Endothelial cell (in vitro differentiated cells): Measurements from ENCODE around the gene HSD11B2. TPM values are rescaled to one million over a fixed set of nuclear protein-coding genes. Genes with fewer than 3 reads are reported as not detected.

ENCODE experiments used
- DNase-seq: peaks from one replicate; pipeline ENCODE4 v3.0.0; 2021; ENCODE audit warnings: low spot score
- H3K27ac Mint-ChIP-seq: one replicate; pipeline ENCODE4 v1.8.0; 2021; ENCODE audit warnings: mixed read lengths, inconsistent platforms; ENCODE audit not compliant: unreplicated experiment
- H3K27me3 Mint-ChIP-seq: one replicate; pipeline ENCODE4 v1.8.0; 2021; ENCODE audit warnings: mild to moderate bottlenecking, moderate library complexity, mixed read lengths, inconsistent platforms; ENCODE audit not compliant: unreplicated experiment
- H3K36me3 Mint-ChIP-seq: one replicate; pipeline ENCODE4 v1.8.0; 2021; ENCODE audit warnings: mild to moderate bottlenecking, low read depth, mixed read lengths, inconsistent platforms; ENCODE audit not compliant: unreplicated experiment
- H3K4me1 Mint-ChIP-seq: one replicate; pipeline ENCODE4 v1.8.0; 2021; ENCODE audit warnings: mild to moderate bottlenecking, mixed read lengths, inconsistent platforms; ENCODE audit not compliant: unreplicated experiment
- H3K4me3 Mint-ChIP-seq: one replicate; pipeline ENCODE4 v1.8.0; 2021; ENCODE audit warnings: mild to moderate bottlenecking, mixed read lengths, inconsistent platforms; ENCODE audit not compliant: unreplicated experiment
- H3K9me3 Mint-ChIP-seq: one replicate; pipeline ENCODE4 v1.8.0; 2021; ENCODE audit warnings: mixed read lengths, inconsistent platforms; ENCODE audit not compliant: unreplicated experiment
- total RNA-seq: library from RNA; stranded (reverse); fragmentation: NEBNext Ultra II Directional; extraction: Animal tissue kit (Norgen Biotek cat#: 25700); gene quantifications from one replicate; pipeline ENCODE4 v1.2.1, GENCODE V29; 2021; ENCODE audit not compliant: unreplicated experiment
- TF ChIP-seq, protein P1 (sequence below): fragments of 200-600 bp; sonication (generic); IDR thresholded peaks from one replicate; pipeline ENCODE4 v1.5.0; 2021; ENCODE audit warnings: antibody characterized with exemption; ENCODE audit not compliant: unreplicated experiment

The HSD11B2 gene
- total RNA-seq, 1 donor from 2014 or later: 3.3 TPM

DNA sequence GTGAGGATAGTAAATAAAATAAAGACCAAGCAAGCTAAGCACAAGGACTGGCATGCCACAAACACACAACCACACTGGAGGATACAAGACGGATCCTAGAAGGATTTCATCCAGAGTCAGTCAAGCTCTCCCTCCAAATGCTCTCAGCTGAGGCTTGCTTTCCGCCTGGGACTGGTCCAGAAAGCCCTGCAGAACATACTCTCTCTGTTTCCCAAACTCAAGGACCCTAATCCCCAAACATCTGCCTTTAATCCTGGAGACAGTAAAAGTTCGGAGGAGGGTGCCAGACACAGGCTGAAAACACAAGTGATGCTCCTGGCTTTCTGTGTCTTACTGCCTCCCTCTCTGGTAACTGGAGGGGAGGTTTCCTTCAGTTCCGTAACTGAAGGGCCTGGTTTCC, 5.3 kb upstream of the HSD11B2 start:
- H3K27ac Mint-ChIP-seq: no peak overlapping the region
- H3K27me3 Mint-ChIP-seq: peaks cover 12% of the 10 kb centered on the region
- TF ChIP-seq, protein P1, sequence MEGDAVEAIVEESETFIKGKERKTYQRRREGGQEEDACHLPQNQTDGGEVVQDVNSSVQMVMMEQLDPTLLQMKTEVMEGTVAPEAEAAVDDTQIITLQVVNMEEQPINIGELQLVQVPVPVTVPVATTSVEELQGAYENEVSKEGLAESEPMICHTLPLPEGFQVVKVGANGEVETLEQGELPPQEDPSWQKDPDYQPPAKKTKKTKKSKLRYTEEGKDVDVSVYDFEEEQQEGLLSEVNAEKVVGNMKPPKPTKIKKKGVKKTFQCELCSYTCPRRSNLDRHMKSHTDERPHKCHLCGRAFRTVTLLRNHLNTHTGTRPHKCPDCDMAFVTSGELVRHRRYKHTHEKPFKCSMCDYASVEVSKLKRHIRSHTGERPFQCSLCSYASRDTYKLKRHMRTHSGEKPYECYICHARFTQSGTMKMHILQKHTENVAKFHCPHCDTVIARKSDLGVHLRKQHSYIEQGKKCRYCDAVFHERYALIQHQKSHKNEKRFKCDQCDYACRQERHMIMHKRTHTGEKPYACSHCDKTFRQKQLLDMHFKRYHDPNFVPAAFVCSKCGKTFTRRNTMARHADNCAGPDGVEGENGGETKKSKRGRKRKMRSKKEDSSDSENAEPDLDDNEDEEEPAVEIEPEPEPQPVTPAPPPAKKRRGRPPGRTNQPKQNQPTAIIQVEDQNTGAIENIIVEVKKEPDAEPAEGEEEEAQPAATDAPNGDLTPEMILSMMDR: no peak
- no peak for DNase-seq
- H3K9me3 Mint-ChIP-seq: no peaks in the 10 kb centered on the region
- H3K36me3 Mint-ChIP-seq: no peaks in the 10 kb centered on the region
- peaks cover 13% of the 10 kb centered on the region for H3K4me1 Mint-ChIP-seq
- no peak overlapping the region for H3K4me3 Mint-ChIP-seq

DNA sequence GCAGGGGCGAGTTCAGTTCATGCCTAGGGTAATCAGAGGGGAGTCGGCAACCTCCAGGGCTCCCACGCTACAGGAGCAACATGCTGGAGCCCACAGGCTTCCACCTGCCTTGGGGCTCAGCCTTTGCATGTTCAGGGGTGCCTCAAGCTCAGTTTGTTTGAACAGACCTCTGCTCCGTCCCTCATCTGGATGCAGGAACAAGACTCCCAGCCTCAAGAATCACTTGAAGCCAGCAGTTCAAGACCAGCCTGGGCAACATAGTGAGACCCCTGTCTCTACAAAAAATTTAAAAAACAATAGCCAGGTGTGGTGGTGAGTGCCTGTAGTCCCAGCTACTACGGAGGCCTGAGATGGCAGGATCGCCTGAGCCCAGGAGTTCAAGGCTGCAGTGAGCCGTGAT, 4.9 kb upstream of the HSD11B2 start:
- Mint-ChIP-seq H3K36me3 (no peaks in the 10 kb centered on the region), H3K27me3 (peaks cover 12% of the 10 kb centered on the region), H3K4me1 (peaks cover 13% of the 10 kb centered on the region), H3K27ac (no peak overlapping the region), H3K9me3 (no peaks in the 10 kb centered on the region), H3K4me3 (no peak overlapping the region)
- DNase-seq: no peak
- TF ChIP-seq, protein P1: no peak

DNA sequence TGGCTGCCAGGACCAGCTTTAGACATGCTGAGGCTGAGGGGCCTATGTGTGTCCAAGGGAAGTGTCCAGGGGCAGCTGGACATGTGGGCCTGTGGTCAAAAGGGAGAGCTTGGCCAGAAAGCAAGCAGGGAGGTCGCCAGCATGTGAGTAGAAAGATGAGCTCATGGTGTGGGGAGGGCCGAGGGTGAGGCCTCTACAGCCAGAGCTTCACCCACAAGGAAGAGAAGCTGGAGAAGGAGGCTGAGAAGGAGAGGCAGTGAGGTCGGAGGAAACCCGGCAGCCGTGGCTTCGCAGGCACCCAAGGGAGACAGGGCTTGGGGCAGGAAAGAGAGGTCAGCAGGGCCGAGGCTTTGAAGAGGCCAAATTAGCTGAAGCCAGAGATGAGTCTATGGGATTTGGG, 4.0 kb upstream of the HSD11B2 start:
- Mint-ChIP-seq H3K4me3 (no peak overlapping the region), H3K36me3 (no peaks in the 10 kb centered on the region), H3K27me3 (peaks cover 12% of the 10 kb centered on the region), H3K9me3 (no peaks in the 10 kb centered on the region), H3K27ac (no peak overlapping the region), H3K4me1 (peaks cover 16% of the 10 kb centered on the region)
- DNase-seq: no peak
- TF ChIP-seq, protein P1: no peak

DNA sequence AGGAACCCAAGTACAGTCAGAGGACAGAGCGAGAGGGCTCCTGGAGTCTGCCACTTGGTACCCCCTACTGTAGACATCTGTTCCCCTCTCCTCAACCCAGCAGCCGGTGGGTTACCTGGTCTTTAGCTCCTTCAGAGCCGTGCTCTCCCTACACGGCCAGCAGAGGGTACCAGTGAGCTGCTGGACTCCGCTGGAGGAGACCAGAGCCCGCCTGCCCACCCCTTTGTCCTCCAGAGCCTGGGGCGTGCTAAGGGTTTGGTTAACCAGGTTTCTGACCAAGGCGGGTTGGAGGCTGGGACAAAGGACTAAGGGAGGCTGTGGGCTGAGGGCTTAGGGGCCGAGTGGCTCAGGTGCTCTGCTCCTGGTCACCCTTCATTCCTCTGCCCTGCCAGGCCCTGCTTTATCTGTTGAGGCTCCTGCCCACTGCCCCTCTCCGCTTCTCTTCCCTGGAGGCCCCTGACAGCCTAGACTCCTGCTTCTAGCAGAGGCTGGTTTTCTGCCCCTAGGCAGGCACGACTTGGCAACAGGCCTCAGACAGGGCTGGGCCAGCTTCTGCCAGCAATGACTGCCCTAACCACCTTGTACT, 2.7 kb upstream of the HSD11B2 start:
- H3K27me3 Mint-ChIP-seq: peaks cover 15% of the 10 kb centered on the region
- no peaks in the 10 kb centered on the region for H3K36me3 Mint-ChIP-seq
- peak; percentile 84 for DNase-seq
- H3K4me1 Mint-ChIP-seq: peaks cover 24% of the 10 kb centered on the region
- no peak overlapping the region for H3K4me3 Mint-ChIP-seq
- no peak overlapping the region for H3K27ac Mint-ChIP-seq
- no peaks in the 10 kb centered on the region for H3K9me3 Mint-ChIP-seq
- TF ChIP-seq, protein P1: peak; percentile 38

DNA sequence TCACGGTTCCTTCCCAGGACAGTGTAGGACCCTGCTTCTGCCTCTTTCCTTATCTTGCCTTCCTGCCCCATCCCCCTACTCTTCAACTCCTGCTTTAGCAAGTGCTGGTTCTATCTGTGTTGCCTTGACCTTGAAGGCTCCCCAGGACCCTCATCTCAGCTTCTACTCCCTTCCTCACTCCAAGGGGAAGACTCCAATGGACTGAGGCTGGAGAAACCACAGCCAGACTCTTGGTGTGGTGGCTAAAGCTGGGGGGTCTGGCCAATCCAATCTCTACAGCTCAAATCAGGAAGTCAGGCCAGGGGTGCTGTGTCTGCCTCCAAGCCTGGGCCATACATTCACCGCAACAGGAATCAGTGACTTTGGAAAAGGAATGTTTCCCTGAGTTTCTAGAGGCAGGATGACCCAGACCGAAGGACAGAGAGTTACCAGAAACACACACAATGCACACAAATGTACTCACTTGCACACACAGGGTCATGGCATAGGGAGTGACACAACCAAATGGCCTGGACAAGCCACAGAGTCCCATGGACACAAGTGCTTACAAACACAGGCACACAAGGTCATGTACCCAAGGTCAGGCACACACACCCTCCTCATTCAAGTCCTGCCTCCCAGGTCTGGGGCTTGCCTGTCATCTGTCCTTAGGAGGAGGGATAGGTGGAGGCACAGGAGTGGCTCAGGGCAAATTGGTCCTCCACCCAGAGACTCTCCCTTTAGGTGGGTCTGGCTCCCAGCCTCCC, 1.7 kb upstream of the HSD11B2 start:
- H3K36me3 Mint-ChIP-seq: no peaks in the 10 kb centered on the region
- no peak for DNase-seq
- H3K4me1 Mint-ChIP-seq: peaks cover 27% of the 10 kb centered on the region
- H3K4me3 Mint-ChIP-seq: no peak overlapping the region
- H3K9me3 Mint-ChIP-seq: no peaks in the 10 kb centered on the region
- H3K27me3 Mint-ChIP-seq: peaks cover 20% of the 10 kb centered on the region
- peak overlapping the region; percentile 38 for H3K27ac Mint-ChIP-seq
- TF ChIP-seq, protein P1: no peak
